SK-N-SH (cell line): ENCODE data around the gene ASS1. TPM values are rescaled to one million over a fixed set of nuclear protein-coding genes. Genes with fewer than 3 reads are reported as not detected.

ENCODE experiments used
- CTCF ChIA-PET: fragments of 300-600, 350-600 bp; formaldehyde crosslinking; extraction: SDS; loops from one replicate; lab custom pipeline; 2021; lab: Yijun Ruan, JAX
- POLR2A ChIA-PET: fragments of 350-600 bp; sonication (Branson Sonifier 250); formaldehyde crosslinking; extraction: SDS; loops from one replicate; lab custom pipeline; 2020; ENCODE audit warnings: antibody characterized with exemption, inconsistent platforms; lab: Yijun Ruan, JAX
- DNase-seq: peaks from one replicate; pipeline ENCODE4 v3.0.0; 2012
- H2AFZ ChIP-seq: fragments of 200-600 bp; sonication (generic); 2 replicates; pipeline ENCODE4 v1.8.1; 2016; ENCODE audit warnings: antibody characterized with exemption, mild to moderate bottlenecking, low read depth
- H3F3A ChIP-seq: fragments of 200-600 bp; sonication (generic); replicated peaks from 2 replicates; pipeline ENCODE3; 2016; ENCODE audit warnings: antibody characterized with exemption, mild to moderate bottlenecking; ENCODE audit not compliant: insufficient read depth
- H3K27ac ChIP-seq, 2 experiments: fragments of 200-500 bp in 1 of 2; fragments of 200-600 bp in 1 of 2; sonication (Bioruptor generic) in 1 of 2; sonication (generic), shearing (Covaris generic) in 1 of 2; 2 replicates each; pipeline versions ENCODE4 v1.5.1 to v1.6.1; 2014 to 2016; ENCODE audit warnings: low read depth in 2 of 2, inconsistent platforms in 1 of 2, low read length in 1 of 2, mild to moderate bottlenecking in 1 of 2, mixed read lengths in 1 of 2
- H3K27me3 ChIP-seq: fragments of 200-600 bp; sonication (generic), shearing (Covaris generic); 2 replicates; pipeline ENCODE4 v1.6.1; 2016; ENCODE audit warnings: mixed run types; ENCODE audit not compliant: insufficient read depth
- H3K36me3 ChIP-seq, 2 experiments: fragments of 200-500 bp in 1 of 2; fragments of 200-600 bp in 1 of 2; sonication (Bioruptor generic) in 1 of 2; sonication (generic) in 1 of 2; replicated peaks in 1 of 2; 2 replicates each; pipeline versions ENCODE3 to v1.5.1; 2014 to 2016; ENCODE audit warnings: low read length in 1 of 2, mild to moderate bottlenecking in 1 of 2; ENCODE audit not compliant: insufficient read depth in 2 of 2, control insufficient read depth in 1 of 2
- H3K4me1 ChIP-seq, 2 experiments: fragments of 200-500 bp in 1 of 2; fragments of 200-600 bp in 1 of 2; sonication (Bioruptor generic) in 1 of 2; sonication (generic), shearing (Covaris generic) in 1 of 2; 2 replicates each; pipeline versions ENCODE4 v1.5.1 to v1.6.1; 2014 to 2016; ENCODE audit warnings: low read depth in 1 of 2, low read length in 1 of 2, mixed run types in 1 of 2; ENCODE audit not compliant: insufficient read depth in 2 of 2, control insufficient read depth in 1 of 2
- H3K4me2 ChIP-seq: fragments of 200-600 bp; sonication (generic), shearing (Covaris generic); 2 replicates; pipeline ENCODE4 v1.6.1; 2017; ENCODE audit warnings: mixed run types
- H3K4me3 ChIP-seq, 2 experiments: fragments of 200-500 bp in 1 of 2; fragments of 200-600 bp in 1 of 2; sonication (Bioruptor generic) in 1 of 2; sonication (generic), shearing (Covaris generic) in 1 of 2; 2 replicates each; pipeline versions ENCODE4 v1.5.1 to v1.8.1; 2014 to 2016; ENCODE audit warnings: low read depth in 2 of 2, inconsistent platforms in 1 of 2, low read length in 1 of 2, mild to moderate bottlenecking in 1 of 2, mixed read lengths in 1 of 2, moderate library complexity in 1 of 2
- H3K79me2 ChIP-seq: fragments of 200-600 bp; sonication (generic); 2 replicates; pipeline ENCODE4 v1.8.1; 2017; ENCODE audit warnings: mild to moderate bottlenecking; ENCODE audit not compliant: insufficient read depth
- H3K9ac ChIP-seq: fragments of 200-600 bp; sonication (generic); 2 replicates; pipeline ENCODE4 v1.6.1; 2017; ENCODE audit warnings: mixed run types
- H3K9me2 ChIP-seq: fragments of 200-600 bp; sonication (generic); 2 replicates; pipeline ENCODE4 v1.6.1; 2017; ENCODE audit warnings: mixed run types
- H3K9me3 ChIP-seq: fragments of 200-600 bp; sonication (generic); 2 replicates; pipeline ENCODE4 v1.6.1; 2017; ENCODE audit warnings: mixed run types, mild to moderate bottlenecking, moderate library complexity
- H4K20me1 ChIP-seq: fragments of 200-600 bp; sonication (generic); 2 replicates; pipeline ENCODE4 v1.6.1; 2017; ENCODE audit warnings: mild to moderate bottlenecking, mixed run types; ENCODE audit not compliant: insufficient read depth
- ELF1 ChIP-seq: IDR thresholded peaks from 2 replicates; pipeline ENCODE4 v1.4.0; 2012
- EP300 ChIP-seq, 2 experiments: IDR thresholded peaks; 2 replicates each; pipeline versions ENCODE4 v1.4.0 to v1.6.1; 2012; ENCODE audit warnings: borderline replicate concordance in 1 of 2, low read depth in 1 of 2, low read length in 1 of 2
- EZH2phosphoT487 ChIP-seq: fragments of 200-600 bp; sonication (generic); IDR thresholded peaks from 2 replicates; pipeline ENCODE4 v1.6.1; 2017; ENCODE audit warnings: low read depth, mixed run types, mild to moderate bottlenecking, antibody characterized with exemption, moderate library complexity, borderline replicate concordance
- FOXM1 ChIP-seq: IDR thresholded peaks from 2 replicates; pipeline ENCODE4 v1.4.0; 2012; ENCODE audit warnings: low read depth, mild to moderate bottlenecking
- GABPA ChIP-seq: IDR thresholded peaks from 2 replicates; pipeline ENCODE4 v1.4.0; 2012; ENCODE audit warnings: low read depth, mild to moderate bottlenecking
- GATA2 ChIP-seq: sonication (generic); formaldehyde crosslinking; IDR thresholded peaks from 2 replicates; pipeline ENCODE4 v1.5.0; 2020; ENCODE audit warnings: mild to moderate bottlenecking, missing genetic modification reagents
- JUND ChIP-seq: IDR thresholded peaks from 2 replicates; pipeline ENCODE4 v1.4.0; 2012
- NRF1 ChIP-seq: IDR thresholded peaks from 2 replicates; pipeline ENCODE4 v1.6.1; 2012; ENCODE audit warnings: low read depth, mild to moderate bottlenecking, low read length
- RAD21 ChIP-seq: IDR thresholded peaks from 2 replicates; pipeline ENCODE4 v1.6.1; 2012; ENCODE audit warnings: mild to moderate bottlenecking, low read length
- RCOR1 ChIP-seq: fragments of 150-350 bp; IDR thresholded peaks from 2 replicates; pipeline ENCODE4 v1.6.1; 2017; ENCODE audit warnings: antibody characterized with exemption, low read length
- TCF12 ChIP-seq: IDR thresholded peaks from 2 replicates; pipeline ENCODE4 v1.4.0; 2012
- YY1 ChIP-seq: IDR thresholded peaks from 2 replicates; pipeline ENCODE4 v1.4.0; 2012; ENCODE audit warnings: low read depth, mild to moderate bottlenecking
- WGBS: methylation state at CpG from one replicate; pipeline ENCODE4 v1.1.6; 2017; ENCODE audit warnings: low lambda C conversion rate; 5-methylcytosine and 5-hydroxymethylcytosine counted together
- polyA plus RNA-seq, 3 experiments: library from polyadenylated mRNA; depleted of rRNA; stranded (reverse); fragments of >200 nt; gene quantifications; 2 replicates each; pipeline ENCODE4 v1.2.3, GENCODE V29; 2012
- TF ChIP-seq, protein P1 (sequence below): fragments of 150-350 bp; IDR thresholded peaks from 2 replicates; pipeline ENCODE4 v1.6.1; 2017; ENCODE audit warnings: antibody characterized with exemption, low read length, low read depth, borderline replicate concordance
- TF ChIP-seq, protein P2 (sequence below): IDR thresholded peaks from 2 replicates; pipeline ENCODE4 v1.4.0; 2012; ENCODE audit warnings: low read depth
- TF ChIP-seq, protein P3 (sequence below): fragments of 200-600 bp; sonication (generic); IDR thresholded peaks from 2 replicates; pipeline ENCODE4 v1.6.1; 2017; ENCODE audit warnings: antibody characterized with exemption, mild to moderate bottlenecking, moderate library complexity
- TF ChIP-seq, protein P4 (sequence below): IDR thresholded peaks from 2 replicates; pipeline ENCODE4; 2012

ASS1 gene
- polyA plus RNA-seq, 1 of the 3 experiments (the other 2 are of a cell fraction): 0.59 TPM

DNA sequence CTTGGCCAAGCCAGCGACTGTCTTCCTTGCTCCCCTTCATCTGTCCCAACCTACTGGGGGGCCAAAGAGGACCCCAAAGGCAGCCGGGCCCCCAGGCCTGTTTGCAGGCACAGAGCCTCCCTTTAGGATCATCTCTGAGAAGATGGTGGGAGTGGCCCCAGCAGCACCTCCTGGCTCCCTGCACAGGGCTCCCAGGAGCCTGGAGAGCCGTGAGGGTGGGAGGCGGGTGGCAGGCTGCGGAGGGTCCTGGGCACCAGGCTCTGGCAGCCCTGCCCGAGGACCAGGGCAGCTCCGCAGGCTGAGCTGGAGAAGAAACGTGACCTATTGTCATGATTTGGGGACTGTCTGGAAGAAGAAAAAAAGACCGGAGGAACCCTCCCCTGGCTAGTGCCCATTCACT lies 33.4 kb downstream of the ASS1 start:
- no peak overlapping the region for H3K27ac ChIP-seq
- no peak overlapping the region for H3K9ac ChIP-seq
- H3K79me2 ChIP-seq: no peaks in the 10 kb centered on the region
- H3K9me3 ChIP-seq: no peaks in the 10 kb centered on the region
- ChIA-PET POLR2A (no interaction called here), CTCF (interaction anchor here (3.3 to 28.4 kb wide), 2 partner anchors 17 to 205 kb away, joined by 13 to 520 read pairs; no protein-coding TSS in a partner anchor)
- no peaks in the 10 kb centered on the region for H3K27me3 ChIP-seq
- no peaks in the 10 kb centered on the region for H3K9me2 ChIP-seq
- WGBS: 80% methylated on average over 9 of the region's 9 CpGs
- H4K20me1 ChIP-seq: no peaks in the 10 kb centered on the region
- TF ChIP-seq FOXM1 (no peak), ELF1 (no peak), EZH2phosphoT487 (no peak), RCOR1 (no peak), GABPA (no peak), EP300 (IDR thresholded peaks at IDR 0.05; ENCODE audit: borderline replicate concordance in 1 of 2, low read depth in 1 of 2, low read length in 1 of 2) (no peak), TCF12 (no peak), RAD21 (no peak), JUND (no peak), NRF1 (no peak), GATA2 (CRISPR knock-in tag) (no peak), YY1 (no peak)
- TF ChIP-seq, protein P1, sequence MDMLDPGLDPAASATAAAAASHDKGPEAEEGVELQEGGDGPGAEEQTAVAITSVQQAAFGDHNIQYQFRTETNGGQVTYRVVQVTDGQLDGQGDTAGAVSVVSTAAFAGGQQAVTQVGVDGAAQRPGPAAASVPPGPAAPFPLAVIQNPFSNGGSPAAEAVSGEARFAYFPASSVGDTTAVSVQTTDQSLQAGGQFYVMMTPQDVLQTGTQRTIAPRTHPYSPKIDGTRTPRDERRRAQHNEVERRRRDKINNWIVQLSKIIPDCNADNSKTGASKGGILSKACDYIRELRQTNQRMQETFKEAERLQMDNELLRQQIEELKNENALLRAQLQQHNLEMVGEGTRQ: no peak
- TF ChIP-seq, protein P2, sequence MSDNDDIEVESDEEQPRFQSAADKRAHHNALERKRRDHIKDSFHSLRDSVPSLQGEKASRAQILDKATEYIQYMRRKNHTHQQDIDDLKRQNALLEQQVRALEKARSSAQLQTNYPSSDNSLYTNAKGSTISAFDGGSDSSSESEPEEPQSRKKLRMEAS: no peak
- TF ChIP-seq, protein P3, sequence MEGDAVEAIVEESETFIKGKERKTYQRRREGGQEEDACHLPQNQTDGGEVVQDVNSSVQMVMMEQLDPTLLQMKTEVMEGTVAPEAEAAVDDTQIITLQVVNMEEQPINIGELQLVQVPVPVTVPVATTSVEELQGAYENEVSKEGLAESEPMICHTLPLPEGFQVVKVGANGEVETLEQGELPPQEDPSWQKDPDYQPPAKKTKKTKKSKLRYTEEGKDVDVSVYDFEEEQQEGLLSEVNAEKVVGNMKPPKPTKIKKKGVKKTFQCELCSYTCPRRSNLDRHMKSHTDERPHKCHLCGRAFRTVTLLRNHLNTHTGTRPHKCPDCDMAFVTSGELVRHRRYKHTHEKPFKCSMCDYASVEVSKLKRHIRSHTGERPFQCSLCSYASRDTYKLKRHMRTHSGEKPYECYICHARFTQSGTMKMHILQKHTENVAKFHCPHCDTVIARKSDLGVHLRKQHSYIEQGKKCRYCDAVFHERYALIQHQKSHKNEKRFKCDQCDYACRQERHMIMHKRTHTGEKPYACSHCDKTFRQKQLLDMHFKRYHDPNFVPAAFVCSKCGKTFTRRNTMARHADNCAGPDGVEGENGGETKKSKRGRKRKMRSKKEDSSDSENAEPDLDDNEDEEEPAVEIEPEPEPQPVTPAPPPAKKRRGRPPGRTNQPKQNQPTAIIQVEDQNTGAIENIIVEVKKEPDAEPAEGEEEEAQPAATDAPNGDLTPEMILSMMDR: no peak
- TF ChIP-seq, protein P4, sequence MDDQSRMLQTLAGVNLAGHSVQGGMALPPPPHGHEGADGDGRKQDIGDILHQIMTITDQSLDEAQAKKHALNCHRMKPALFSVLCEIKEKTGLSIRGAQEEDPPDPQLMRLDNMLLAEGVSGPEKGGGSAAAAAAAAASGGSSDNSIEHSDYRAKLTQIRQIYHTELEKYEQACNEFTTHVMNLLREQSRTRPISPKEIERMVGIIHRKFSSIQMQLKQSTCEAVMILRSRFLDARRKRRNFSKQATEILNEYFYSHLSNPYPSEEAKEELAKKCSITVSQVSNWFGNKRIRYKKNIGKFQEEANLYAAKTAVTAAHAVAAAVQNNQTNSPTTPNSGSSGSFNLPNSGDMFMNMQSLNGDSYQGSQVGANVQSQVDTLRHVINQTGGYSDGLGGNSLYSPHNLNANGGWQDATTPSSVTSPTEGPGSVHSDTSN: no peak
- no peak overlapping the region for H2AFZ ChIP-seq
- no peak for DNase-seq
- H3K4me1 ChIP-seq: peaks cover 0 to 3% of the 10 kb centered on the region in 2 experiments; a peak in 1 of 4 replicates
- H3F3A ChIP-seq: no peaks in the 10 kb centered on the region
- no peak overlapping the region for H3K4me3 ChIP-seq
- H3K36me3 ChIP-seq: no peaks in the 10 kb centered on the region
- H3K4me2 ChIP-seq: no peak overlapping the region
